Body of pancreas (tissue), 4 donors: Measurements from ENCODE around the gene SLC29A1. TPM values are rescaled to one million over a fixed set of nuclear protein-coding genes. Genes with fewer than 3 reads are reported as not detected.

ENCODE experiments used
- ATAC-seq: fragments of 150-250 bp; one replicate; pipeline ENCODE4 v1.9.1; 2016
- DNase-seq, 4 donors: peaks; one replicate each; pipeline ENCODE4 v3.0.0-alpha.2; 2019
- H3K27ac ChIP-seq, 4 donors: fragments of 200-600 bp; sonication (generic); 1 replicate in 3 of 4; 2 replicates in 1 of 4; pipeline versions ENCODE4 v1.5.1 to v1.6.1; 2016 to 2019; ENCODE audit warnings: mild to moderate bottlenecking in 1 of 4, mixed read lengths in 1 of 4, moderate library complexity in 1 of 4
- H3K27me3 ChIP-seq, 2 donors: fragments of 200-600 bp; sonication (generic); one replicate each; pipeline ENCODE4 v1.6.0; 2016; ENCODE audit warnings: mild to moderate bottlenecking in 1 of 2
- H3K36me3 ChIP-seq, 2 donors: fragments of 200-600 bp; sonication (generic); replicated peaks in 1 of 2; 2 replicates each; pipeline ENCODE4 v1.5.1; 2016; ENCODE audit warnings: low read depth in 2 of 2; ENCODE audit not compliant: insufficient read depth in 1 of 2
- H3K4me1 ChIP-seq: fragments of 200-600 bp; sonication (generic); one replicate; pipeline ENCODE4 v1.6.0; 2016
- H3K4me3 ChIP-seq, 2 donors: fragments of 200-600 bp; sonication (generic); 1 replicate in 1 of 2; 2 replicates in 1 of 2; pipeline ENCODE4 v1.5.1; 2016 to 2019
- H3K9me3 ChIP-seq, 3 donors: fragments of 200-600 bp; sonication (generic); 1 replicate in 2 of 3; 2 replicates in 1 of 3; pipeline ENCODE4 v1.5.1; 2016
- POLR2A ChIP-seq, 3 donors: fragments of 450-650 bp; IDR thresholded peaks; one replicate each; pipeline ENCODE4 v1.6.1; 2016; ENCODE audit warnings: antibody characterized with exemption in 3 of 3, mild to moderate bottlenecking in 2 of 3
- WGBS, 2 donors: methylation state at CpG; one replicate each; pipeline ENCODE4 v1.1.5; 2017; 5-methylcytosine and 5-hydroxymethylcytosine counted together
- intact Hi-C: fragments of 100-400 bp; cut with DNase I; formaldehyde crosslinking; loops from one replicate; pipeline ENCODE4 v1.15.1; 2023
- total RNA-seq, 2 donors: library from RNA; depleted of rRNA; stranded (reverse); fragments of >200 nt; gene quantifications; one replicate each; pipeline ENCODE4 v1.1.0, GENCODE V29; 2016
- TF ChIP-seq, protein P1 (sequence below), 7 experiments: fragments of 450-650 bp in 4 of 7; fragments of 200-600 bp in 3 of 7; sonication (generic) in 3 of 7; IDR thresholded peaks; one replicate each; pipeline ENCODE4 v1.5.1; 2016 to 2019; ENCODE audit warnings: antibody characterized with exemption in 7 of 7

SLC29A1 gene
- total RNA-seq, 2 donors from 2014 or later = 44.8 to 90.3 TPM

DNA sequence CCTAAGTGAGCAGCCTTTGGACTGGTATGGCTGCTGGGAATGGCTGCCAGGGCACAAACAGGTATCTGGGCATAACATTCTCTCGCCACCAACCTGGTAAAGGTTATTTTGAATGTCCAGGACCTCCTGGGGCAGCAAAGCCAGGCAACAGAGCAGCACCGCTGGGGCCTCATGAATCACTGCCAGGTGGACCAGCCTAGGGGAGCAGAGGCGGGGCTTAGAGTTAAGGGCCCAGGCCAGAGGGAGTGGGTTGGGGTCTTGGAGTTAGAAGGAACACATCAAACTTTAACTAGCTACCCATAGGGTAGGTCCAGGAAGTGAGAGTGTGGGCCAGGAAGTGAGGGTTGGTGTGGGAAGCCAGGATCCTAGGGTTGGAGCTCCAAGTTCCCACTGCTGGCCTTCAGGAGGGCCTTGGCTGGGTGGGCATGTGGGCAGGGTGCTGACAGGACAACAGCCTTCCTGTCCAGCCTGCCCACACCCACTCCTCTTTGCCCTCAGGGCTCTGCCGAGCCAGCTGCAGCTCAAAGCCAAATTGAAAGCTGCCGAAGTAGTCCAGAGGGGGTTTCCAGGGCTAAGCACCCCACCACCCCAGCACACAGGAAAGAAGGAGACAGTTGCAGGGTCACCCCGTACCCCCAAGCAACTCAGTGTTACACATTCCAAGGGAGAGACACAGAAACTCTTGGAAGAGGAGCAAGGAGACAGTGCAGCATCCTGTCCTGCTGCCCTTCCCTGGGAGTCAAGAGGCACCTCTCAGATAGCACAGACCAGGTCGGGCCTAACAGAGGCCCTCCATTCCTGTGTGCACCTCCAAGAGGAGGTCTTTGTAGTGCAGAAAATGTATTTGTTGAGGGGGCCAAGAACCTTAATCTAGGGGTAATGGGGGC is 39.3 kb downstream of the SLC29A1 start:
- Histone ChIP-seq H3K9me3 (no peaks in the 10 kb centered on the region), H3K27me3 (no peaks in the 10 kb centered on the region), H3K4me3 (no peak overlapping the region), H3K27ac (peak overlapping the region in 3 of 4 donors; percentile 83 to 90 (median 87)), H3K4me1 (peaks cover 40% of the 10 kb centered on the region), H3K36me3 (no peaks in the 10 kb centered on the region)
- intact Hi-C loops = no loop called here
- DNase-seq (no peak), ATAC-seq (no peak)
- TF ChIP-seq, protein P1, sequence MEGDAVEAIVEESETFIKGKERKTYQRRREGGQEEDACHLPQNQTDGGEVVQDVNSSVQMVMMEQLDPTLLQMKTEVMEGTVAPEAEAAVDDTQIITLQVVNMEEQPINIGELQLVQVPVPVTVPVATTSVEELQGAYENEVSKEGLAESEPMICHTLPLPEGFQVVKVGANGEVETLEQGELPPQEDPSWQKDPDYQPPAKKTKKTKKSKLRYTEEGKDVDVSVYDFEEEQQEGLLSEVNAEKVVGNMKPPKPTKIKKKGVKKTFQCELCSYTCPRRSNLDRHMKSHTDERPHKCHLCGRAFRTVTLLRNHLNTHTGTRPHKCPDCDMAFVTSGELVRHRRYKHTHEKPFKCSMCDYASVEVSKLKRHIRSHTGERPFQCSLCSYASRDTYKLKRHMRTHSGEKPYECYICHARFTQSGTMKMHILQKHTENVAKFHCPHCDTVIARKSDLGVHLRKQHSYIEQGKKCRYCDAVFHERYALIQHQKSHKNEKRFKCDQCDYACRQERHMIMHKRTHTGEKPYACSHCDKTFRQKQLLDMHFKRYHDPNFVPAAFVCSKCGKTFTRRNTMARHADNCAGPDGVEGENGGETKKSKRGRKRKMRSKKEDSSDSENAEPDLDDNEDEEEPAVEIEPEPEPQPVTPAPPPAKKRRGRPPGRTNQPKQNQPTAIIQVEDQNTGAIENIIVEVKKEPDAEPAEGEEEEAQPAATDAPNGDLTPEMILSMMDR (IDR thresholded peaks at IDR 0.05) = no peak
- TF ChIP-seq POLR2A (IDR thresholded peaks at IDR 0.05) = no peak
- 59% methylated on average over 6 to 7 of the region's 7 CpGs for WGBS, 2 donors

DNA sequence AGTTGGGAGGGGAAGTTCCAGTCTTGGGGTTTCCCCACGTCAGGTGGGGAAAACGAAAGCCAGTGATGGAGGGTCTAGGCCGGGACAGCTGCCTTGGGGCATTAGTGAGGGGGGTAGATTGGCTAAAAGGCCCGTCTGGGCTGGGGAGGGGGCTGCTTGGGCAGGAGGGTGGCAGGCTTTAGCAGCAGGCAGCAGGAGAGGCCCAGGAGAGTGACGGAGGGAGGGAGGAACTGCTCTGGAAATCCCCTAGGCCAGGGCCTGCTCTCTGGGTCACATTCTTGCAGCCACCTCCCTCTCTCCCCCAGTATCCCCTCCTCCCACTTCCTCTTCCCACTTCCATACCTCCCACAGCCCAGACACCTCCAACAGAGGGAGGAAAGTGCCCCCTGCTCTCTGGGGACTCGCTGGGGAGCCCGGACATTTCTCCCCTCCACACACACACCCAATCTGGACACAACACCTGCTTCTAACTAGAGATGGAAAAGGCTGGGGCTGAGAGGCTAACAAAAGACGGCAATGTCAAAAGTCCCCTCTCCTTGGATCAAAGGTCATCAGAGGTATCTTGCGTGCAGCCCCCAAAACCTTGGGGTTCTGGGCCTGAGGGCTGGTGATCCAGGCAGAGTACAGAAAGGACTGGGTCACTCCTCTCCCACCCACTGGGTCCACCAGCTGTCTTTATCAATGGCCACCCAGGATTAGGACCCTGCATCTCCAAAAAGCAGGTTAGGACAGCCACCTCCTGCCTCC is 40.1 kb downstream of the SLC29A1 start:
- intact Hi-C loops = no loop called here
- Histone ChIP-seq H3K27me3 (no peaks in the 10 kb centered on the region), H3K4me1 (peaks cover 34% of the 10 kb centered on the region), H3K27ac (peak overlapping the region in 3 of 4 donors; percentile 83 to 90 (median 87)), H3K36me3 (no peaks in the 10 kb centered on the region), H3K9me3 (no peaks in the 10 kb centered on the region), H3K4me3 (no peak overlapping the region)
- 38 to 44% methylated on average over 9 of the region's 9 CpGs for WGBS, 2 donors
- peak; percentile 57 for ATAC-seq
- TF ChIP-seq POLR2A (IDR thresholded peaks at IDR 0.05) = peak in 2 of 3 donors; percentile 87 to 90
- TF ChIP-seq, protein P1 (IDR thresholded peaks at IDR 0.05) = no peak
- DNase-seq = peak in 3 of 4 donors; percentile 47 to 72 (median 61)

DNA sequence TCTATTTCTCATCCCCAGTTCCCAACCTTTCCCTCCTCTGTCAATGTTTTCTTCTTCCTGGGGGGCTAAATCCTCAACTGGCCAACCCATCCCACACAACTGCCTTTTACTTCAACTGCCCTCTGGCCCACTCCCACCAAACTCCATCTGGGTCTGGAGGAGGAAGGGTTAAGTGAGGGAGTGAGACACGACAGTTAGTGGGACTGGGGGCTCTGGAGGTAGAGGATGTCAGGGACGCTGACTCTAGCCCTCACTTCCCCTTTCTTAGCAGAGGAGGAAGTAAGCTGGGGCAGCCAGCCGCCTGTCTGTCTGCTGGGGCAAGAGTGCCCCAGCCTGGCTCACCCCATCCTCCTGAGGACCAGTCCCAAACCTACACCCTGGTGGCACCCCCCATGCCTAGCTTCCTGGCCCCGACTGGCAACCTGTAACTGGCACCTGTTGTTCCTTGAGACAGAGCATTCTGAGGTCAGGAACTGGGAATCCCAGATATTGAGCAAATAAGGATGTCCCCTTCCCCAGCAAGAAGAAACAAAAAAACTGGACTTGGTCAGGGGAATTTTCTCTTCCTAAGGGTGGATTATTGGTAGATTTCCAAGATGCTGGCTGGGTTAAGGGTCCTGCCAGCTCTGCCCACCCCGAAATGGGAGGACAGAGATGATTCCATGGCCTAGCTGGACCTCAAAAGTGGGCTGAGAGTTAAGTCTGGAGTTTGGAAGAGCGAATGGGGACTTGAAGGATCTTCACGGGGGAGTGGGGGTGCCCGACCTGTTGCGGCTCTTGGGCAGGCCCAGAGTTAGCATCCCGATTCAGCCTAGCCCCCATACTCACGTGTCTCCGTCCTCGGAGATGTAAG is 41.0 kb downstream of the SLC29A1 start:
- Histone ChIP-seq H3K4me1 (peaks cover 34% of the 10 kb centered on the region), H3K4me3 (peak overlapping the region; percentile 28 to 79), H3K27me3 (no peaks in the 10 kb centered on the region), H3K27ac (peak overlapping the region; percentile 42 to 90 (median 85)), H3K9me3 (no peaks in the 10 kb centered on the region), H3K36me3 (no peaks in the 10 kb centered on the region)
- intact Hi-C loops = no loop called here
- DNase-seq (peak in 1 of 4 donors; percentile 53), ATAC-seq (peak; percentile 7)
- TF ChIP-seq POLR2A (IDR thresholded peaks at IDR 0.05) = no peak
- TF ChIP-seq, protein P1 (IDR thresholded peaks at IDR 0.05) = no peak
- WGBS, 2 donors = 6 to 16% methylated on average over 7 to 13 of the region's 13 CpGs

DNA sequence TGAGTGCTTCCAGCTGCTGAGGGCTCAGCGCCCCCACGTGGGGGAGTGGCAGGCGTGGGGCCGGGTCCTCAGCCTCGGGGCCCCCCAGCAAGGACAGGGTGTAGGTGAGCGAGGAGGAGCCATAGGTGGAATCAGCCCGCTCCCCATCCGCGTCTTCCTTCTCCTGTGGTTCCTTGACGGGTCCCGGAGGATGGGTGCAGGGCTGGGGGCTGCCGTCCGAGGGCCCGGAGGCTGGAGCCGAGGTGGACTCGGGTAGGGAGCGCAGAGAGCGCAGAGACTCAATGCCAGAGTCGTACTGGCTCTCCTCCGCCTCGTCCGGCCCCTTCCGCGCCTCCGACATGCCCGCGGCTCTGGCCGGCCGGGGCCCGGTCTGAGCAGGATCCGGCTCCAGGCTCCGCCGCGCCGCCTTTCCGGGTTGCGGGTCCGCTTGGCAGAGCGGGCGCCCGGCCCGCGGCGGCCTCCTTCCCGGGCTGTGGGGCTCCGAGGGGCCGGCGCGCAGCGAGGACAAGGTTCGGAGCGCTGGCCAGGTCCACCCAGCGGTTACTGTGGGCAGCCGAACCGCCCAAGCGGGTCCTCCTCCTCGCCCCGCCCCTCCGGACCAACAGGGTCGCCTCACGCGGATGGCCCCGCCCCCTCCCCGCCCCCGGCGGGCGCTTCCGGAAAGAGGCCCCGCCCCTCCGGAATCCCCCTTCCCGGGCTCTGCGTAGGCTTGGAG is 41.8 kb downstream of the SLC29A1 start, which contains the start of gene NFKBIE:
TSS of gene NFKBIE (minus strand) at position 545 of the 715 bp plus-strand sequence. CDS start at position 340, 205 bp downstream.
- Histone ChIP-seq H3K4me3 (peak within 1 kb of the TSS; percentile 28 to 79), H3K9me3 (no peaks in the 10 kb centered on the region), H3K36me3 (no peaks in the 10 kb centered on the region), H3K27ac (peak within 1 kb of the TSS; percentile 42 to 90 (median 85)), H3K27me3 (peaks cover 0 to 4% of the 10 kb centered on the region in 2 donors), H3K4me1 (peaks cover 34% of the 10 kb centered on the region)
- 0% methylated on average over 26 to 71 of the region's 72 CpGs for WGBS, 2 donors
- TF ChIP-seq POLR2A (IDR thresholded peaks at IDR 0.05) = peak; percentile 74 to 87 (median 86)
- TF ChIP-seq, protein P1 (IDR thresholded peaks at IDR 0.05) = peak in 4 of 7 experiments; percentile 4 to 34 (median 30)
- peak; percentile 86 for ATAC-seq
- intact Hi-C loops = no loop called here
- DNase-seq = peak; percentile 95 to 99 (median 97)
